Measurements from ENCODE around the gene SKI.

DNA sequence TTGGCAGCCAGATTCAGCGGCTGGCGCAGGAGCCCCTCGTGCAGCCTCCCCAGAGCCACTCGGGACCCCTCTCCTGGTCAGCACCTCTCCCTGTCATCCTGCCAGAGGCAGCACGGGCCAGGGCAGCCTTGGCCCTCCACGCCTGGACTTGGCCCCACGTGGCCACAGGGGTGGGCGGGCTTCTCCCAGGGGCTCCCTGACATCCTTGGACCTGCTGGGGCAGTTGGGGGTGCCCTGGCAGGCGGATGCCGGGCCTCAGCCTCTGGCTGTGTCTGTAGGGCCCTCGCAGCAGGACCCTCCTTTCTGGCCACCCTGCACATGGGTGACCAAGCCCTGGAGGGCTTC is 103.1 kb downstream of the SKI start:
- TF ChIP-seq, protein P1, sequence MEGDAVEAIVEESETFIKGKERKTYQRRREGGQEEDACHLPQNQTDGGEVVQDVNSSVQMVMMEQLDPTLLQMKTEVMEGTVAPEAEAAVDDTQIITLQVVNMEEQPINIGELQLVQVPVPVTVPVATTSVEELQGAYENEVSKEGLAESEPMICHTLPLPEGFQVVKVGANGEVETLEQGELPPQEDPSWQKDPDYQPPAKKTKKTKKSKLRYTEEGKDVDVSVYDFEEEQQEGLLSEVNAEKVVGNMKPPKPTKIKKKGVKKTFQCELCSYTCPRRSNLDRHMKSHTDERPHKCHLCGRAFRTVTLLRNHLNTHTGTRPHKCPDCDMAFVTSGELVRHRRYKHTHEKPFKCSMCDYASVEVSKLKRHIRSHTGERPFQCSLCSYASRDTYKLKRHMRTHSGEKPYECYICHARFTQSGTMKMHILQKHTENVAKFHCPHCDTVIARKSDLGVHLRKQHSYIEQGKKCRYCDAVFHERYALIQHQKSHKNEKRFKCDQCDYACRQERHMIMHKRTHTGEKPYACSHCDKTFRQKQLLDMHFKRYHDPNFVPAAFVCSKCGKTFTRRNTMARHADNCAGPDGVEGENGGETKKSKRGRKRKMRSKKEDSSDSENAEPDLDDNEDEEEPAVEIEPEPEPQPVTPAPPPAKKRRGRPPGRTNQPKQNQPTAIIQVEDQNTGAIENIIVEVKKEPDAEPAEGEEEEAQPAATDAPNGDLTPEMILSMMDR (IDR thresholded peaks at IDR 0.05), result no peak
- TF ChIP-seq POLR2A (IDR thresholded peaks at IDR 0.05), result no peak
